ENCODE results near the gene LGR4.
A peak's percentile ranks its signal among the peaks of the same experiment; 100 is the strongest.
"Not testable (repeated sequence)": the region's sequence is repeated elsewhere in the genome, so short reads cannot be mapped to it uniquely, and the experiment has no call there.

LGR4 gene

DNA sequence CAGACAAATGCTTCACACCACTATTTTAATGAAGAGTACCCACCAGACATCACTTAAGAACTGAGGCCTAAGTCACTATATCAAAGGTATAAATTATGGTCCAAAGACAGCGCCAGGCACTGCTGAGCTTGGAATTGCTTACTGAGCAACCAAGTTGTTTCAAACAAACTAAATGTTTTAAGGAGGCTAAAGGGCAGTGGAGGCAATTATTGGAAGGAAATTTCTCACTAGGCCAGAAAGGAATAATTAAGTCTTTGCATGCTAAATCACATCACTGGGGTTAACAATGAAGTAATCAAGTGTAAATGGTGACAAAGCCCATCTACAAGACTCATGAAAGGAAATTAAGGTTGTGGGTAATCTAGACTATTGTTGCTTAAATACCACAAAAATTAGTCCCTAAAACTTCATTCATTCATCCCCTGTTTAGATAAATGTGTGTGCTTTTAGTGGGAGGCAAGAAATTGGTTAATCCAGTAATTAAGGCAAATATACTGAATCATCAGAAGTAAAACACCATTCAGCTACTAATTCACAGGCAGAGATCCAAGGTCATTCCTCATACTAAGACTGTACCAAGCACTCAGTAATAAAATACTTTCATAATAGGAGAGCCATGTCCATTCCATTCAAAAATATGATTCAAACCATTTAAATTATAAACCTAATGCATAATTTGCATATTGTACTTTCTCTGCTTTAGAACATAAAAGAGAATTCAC, 21.2 kb downstream of the LGR4 start:
- TF ChIP-seq, protein P1, sequence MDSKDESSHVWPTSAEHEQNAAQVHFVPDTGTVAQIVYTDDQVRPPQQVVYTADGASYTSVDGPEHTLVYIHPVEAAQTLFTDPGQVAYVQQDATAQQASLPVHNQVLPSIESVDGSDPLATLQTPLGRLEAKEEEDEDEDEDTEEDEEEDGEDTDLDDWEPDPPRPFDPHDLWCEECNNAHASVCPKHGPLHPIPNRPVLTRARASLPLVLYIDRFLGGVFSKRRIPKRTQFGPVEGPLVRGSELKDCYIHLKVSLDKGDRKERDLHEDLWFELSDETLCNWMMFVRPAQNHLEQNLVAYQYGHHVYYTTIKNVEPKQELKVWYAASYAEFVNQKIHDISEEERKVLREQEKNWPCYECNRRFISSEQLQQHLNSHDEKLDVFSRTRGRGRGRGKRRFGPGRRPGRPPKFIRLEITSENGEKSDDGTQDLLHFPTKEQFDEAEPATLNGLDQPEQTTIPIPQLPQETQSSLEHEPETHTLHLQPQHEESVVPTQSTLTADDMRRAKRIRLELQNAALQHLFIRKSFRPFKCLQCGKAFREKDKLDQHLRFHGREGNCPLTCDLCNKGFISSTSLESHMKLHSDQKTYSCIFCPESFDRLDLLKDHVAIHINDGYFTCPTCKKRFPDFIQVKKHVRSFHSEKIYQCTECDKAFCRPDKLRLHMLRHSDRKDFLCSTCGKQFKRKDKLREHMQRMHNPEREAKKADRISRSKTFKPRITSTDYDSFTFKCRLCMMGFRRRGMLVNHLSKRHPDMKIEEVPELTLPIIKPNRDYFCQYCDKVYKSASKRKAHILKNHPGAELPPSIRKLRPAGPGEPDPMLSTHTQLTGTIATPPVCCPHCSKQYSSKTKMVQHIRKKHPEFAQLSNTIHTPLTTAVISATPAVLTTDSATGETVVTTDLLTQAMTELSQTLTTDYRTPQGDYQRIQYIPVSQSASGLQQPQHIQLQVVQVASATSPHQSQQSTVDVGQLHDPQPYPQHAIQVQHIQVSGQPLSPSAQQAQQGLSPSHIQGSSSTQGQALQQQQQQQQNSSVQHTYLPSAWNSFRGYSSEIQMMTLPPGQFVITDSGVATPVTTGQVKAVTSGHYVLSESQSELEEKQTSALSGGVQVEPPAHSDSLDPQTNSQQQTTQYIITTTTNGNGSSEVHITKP (tag by site-specific recombination; IDR thresholded peaks at IDR 0.05), result peak; percentile 48
- TF ChIP-seq, protein P2, sequence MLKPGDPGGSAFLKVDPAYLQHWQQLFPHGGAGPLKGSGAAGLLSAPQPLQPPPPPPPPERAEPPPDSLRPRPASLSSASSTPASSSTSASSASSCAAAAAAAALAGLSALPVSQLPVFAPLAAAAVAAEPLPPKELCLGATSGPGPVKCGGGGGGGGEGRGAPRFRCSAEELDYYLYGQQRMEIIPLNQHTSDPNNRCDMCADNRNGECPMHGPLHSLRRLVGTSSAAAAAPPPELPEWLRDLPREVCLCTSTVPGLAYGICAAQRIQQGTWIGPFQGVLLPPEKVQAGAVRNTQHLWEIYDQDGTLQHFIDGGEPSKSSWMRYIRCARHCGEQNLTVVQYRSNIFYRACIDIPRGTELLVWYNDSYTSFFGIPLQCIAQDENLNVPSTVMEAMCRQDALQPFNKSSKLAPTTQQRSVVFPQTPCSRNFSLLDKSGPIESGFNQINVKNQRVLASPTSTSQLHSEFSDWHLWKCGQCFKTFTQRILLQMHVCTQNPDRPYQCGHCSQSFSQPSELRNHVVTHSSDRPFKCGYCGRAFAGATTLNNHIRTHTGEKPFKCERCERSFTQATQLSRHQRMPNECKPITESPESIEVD (tag by site-specific recombination; IDR thresholded peaks at IDR 0.05), result peak; percentile 69; the same call in 1 of the 2 replicates
- no peak for TF ChIP-seq SALL2 (tag by site-specific recombination; IDR thresholded peaks at IDR 0.05; ENCODE audit: borderline replicate concordance)
- Histone ChIP-seq H3K9me3 (ENCODE audit: control insufficient read depth, insufficient read depth, low read depth, low read length) (no peaks in the 10 kb centered on the region), H3K36me3 (ENCODE audit: control insufficient read depth in 2 of 2, insufficient read depth in 1 of 2, low read length in 2 of 2) (no peaks in the 10 kb centered on the region), H3K4me1 (ENCODE audit: control insufficient read depth, insufficient read depth, low read length) (peaks cover 1% of the 10 kb centered on the region; the same call in 1 of the 2 replicates), H3K4me3 (ENCODE audit: low read depth, low read length) (no peak overlapping the region), H3K27ac (ENCODE audit: extremely low read depth, low read depth, low read length) (no peak overlapping the region)
- ChIA-PET CTCF (no interaction called here), POLR2A (no interaction called here)

DNA sequence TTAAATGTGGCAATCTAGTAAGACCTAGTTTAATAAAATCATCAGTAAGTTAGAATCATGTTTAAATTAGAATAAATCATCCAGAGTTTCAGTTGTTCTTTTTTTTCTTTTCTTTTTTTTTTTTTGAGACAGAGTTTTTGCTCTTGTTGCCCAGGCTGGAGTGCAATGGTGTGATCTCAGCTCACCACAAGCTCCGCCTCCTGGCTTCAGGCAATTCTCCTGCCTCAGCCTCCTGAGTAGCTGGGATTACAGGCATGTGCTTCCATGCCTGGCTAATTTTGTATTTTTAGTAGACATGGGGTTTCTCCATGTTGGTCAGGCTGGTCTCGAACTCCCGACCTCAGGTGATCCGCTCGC, 24.4 kb downstream of the LGR4 start:
- TF ChIP-seq OSR2 (tag by site-specific recombination; IDR thresholded peaks at IDR 0.05) (peak; percentile 61), ZNF335 (tag by site-specific recombination; conservative IDR thresholded peaks at IDR 0.05) (0 out of 2 replicates have a peak, but pooled peaks have one; percentile 15), FEZF1 (tag by site-specific recombination; IDR thresholded peaks at IDR 0.05) (peak; percentile 42; the same call in 1 of the 2 replicates)
- TF ChIP-seq, protein P2 (tag by site-specific recombination; IDR thresholded peaks at IDR 0.05), result peak; percentile 33
- TF ChIP-seq, protein P1 (tag by site-specific recombination; IDR thresholded peaks at IDR 0.05), result peak; percentile 68
- TF ChIP-seq, protein P3, sequence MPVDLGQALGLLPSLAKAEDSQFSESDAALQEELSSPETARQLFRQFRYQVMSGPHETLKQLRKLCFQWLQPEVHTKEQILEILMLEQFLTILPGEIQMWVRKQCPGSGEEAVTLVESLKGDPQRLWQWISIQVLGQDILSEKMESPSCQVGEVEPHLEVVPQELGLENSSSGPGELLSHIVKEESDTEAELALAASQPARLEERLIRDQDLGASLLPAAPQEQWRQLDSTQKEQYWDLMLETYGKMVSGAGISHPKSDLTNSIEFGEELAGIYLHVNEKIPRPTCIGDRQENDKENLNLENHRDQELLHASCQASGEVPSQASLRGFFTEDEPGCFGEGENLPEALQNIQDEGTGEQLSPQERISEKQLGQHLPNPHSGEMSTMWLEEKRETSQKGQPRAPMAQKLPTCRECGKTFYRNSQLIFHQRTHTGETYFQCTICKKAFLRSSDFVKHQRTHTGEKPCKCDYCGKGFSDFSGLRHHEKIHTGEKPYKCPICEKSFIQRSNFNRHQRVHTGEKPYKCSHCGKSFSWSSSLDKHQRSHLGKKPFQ (tag by site-specific recombination; IDR thresholded peaks at IDR 0.05), result peak; percentile 60; the same call in 1 of the 2 replicates
- TF ChIP-seq, protein P4, sequence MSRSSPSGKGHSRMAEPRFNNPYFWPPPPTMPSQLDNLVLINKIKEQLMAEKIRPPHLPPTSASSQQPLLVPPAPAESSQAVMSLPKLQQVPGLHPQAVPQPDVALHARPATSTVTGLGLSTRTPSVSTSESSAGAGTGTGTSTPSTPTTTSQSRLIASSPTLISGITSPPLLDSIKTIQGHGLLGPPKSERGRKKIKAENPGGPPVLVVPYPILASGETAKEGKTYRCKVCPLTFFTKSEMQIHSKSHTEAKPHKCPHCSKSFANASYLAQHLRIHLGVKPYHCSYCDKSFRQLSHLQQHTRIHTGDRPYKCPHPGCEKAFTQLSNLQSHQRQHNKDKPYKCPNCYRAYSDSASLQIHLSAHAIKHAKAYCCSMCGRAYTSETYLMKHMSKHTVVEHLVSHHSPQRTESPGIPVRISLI (tag by site-specific recombination; IDR thresholded peaks at IDR 0.05), result peak; percentile 75; the same call in 1 of the 2 replicates
- H3K4me1 ChIP-seq (ENCODE audit: control insufficient read depth, insufficient read depth, low read length); H3K9me3 ChIP-seq (ENCODE audit: control insufficient read depth, insufficient read depth, low read depth, low read length); H3K27ac ChIP-seq (ENCODE audit: extremely low read depth, low read depth, low read length); H3K4me3 ChIP-seq (ENCODE audit: low read depth, low read length); H3K36me3 ChIP-seq (ENCODE audit: control insufficient read depth in 2 of 2, insufficient read depth in 1 of 2, low read length in 2 of 2): not testable (repeated sequence)
- ChIA-PET POLR2A (interaction anchor here (1.4 kb wide), 1 partner anchor 9 kb away, joined by 3 read pairs; no protein-coding TSS in a partner anchor), CTCF (interaction anchor here (1.3 to 2.3 kb wide), 2 partner anchors 14 to 265 kb away, joined by 3 to 4 read pairs; no protein-coding TSS in a partner anchor)
